SK-N-SH (cell line): ENCODE results near the gene CTBP2.
A peak's percentile ranks its signal among the peaks of the same experiment; 100 is the strongest.

Experiments used
- EP300 ChIP-seq, 2 experiments: IDR thresholded peaks; 2 replicates each; pipeline versions ENCODE4 v1.4.0 to v1.6.1; 2012; ENCODE audit warnings: borderline replicate concordance in 1 of 2, low read depth in 1 of 2, low read length in 1 of 2
- GABPA ChIP-seq: IDR thresholded peaks from 2 replicates; pipeline ENCODE4 v1.4.0; 2012; ENCODE audit warnings: low read depth, mild to moderate bottlenecking
- YY1 ChIP-seq: IDR thresholded peaks from 2 replicates; pipeline ENCODE4 v1.4.0; 2012; ENCODE audit warnings: low read depth, mild to moderate bottlenecking
- ZBTB33 ChIP-seq: IDR thresholded peaks from 2 replicates; pipeline ENCODE4 v1.4.0; 2012; ENCODE audit warnings: low read depth, borderline replicate concordance
- TF ChIP-seq, protein P1 (sequence below): fragments of 200-600 bp; sonication (generic); IDR thresholded peaks from 2 replicates; pipeline ENCODE4 v1.6.1; 2017; ENCODE audit warnings: antibody characterized with exemption, mild to moderate bottlenecking, moderate library complexity

DNA sequence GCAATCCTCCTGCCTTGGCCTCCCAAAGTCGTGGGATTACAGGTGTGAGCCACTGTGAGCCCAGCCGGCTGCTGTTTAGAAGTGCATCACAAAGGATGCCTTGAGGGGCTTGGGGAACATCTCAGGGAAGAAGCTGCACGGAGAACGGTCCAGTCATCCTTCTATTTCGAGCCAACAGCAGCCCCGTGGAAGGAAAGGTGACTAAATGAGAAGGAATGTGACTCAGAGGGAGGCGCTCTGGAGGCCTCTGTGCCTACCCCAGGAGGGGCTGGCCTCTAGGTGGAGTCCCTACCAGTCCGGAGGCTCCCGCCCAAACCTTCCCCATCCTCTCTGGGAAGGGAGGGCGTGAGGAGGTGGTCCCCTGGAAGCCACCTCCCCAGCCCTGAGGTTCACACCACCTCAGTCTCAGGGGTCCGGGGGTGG, 76.2 kb downstream of the CTBP2 start:
- TF ChIP-seq ZBTB33 (no peak), YY1 (no peak), EP300 (IDR thresholded peaks at IDR 0.05; ENCODE audit: borderline replicate concordance in 1 of 2, low read depth in 1 of 2, low read length in 1 of 2) (peak in 1 of 2 experiments; percentile 35; a peak in 1 of 4 replicates), GABPA (no peak)
- TF ChIP-seq, protein P1, sequence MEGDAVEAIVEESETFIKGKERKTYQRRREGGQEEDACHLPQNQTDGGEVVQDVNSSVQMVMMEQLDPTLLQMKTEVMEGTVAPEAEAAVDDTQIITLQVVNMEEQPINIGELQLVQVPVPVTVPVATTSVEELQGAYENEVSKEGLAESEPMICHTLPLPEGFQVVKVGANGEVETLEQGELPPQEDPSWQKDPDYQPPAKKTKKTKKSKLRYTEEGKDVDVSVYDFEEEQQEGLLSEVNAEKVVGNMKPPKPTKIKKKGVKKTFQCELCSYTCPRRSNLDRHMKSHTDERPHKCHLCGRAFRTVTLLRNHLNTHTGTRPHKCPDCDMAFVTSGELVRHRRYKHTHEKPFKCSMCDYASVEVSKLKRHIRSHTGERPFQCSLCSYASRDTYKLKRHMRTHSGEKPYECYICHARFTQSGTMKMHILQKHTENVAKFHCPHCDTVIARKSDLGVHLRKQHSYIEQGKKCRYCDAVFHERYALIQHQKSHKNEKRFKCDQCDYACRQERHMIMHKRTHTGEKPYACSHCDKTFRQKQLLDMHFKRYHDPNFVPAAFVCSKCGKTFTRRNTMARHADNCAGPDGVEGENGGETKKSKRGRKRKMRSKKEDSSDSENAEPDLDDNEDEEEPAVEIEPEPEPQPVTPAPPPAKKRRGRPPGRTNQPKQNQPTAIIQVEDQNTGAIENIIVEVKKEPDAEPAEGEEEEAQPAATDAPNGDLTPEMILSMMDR, result peak; percentile 42
